HG03066 (cell line): Measurements from ENCODE around the gene LTA4H.

Experiments
- ATAC-seq: cut with Tn5 transposase; IDR thresholded peaks from one replicate; pipeline ENCODE4 v1.9.1; 2021; ENCODE audit warnings: low read depth; ENCODE audit not compliant: unreplicated experiment

Gene LTA4H

DNA sequence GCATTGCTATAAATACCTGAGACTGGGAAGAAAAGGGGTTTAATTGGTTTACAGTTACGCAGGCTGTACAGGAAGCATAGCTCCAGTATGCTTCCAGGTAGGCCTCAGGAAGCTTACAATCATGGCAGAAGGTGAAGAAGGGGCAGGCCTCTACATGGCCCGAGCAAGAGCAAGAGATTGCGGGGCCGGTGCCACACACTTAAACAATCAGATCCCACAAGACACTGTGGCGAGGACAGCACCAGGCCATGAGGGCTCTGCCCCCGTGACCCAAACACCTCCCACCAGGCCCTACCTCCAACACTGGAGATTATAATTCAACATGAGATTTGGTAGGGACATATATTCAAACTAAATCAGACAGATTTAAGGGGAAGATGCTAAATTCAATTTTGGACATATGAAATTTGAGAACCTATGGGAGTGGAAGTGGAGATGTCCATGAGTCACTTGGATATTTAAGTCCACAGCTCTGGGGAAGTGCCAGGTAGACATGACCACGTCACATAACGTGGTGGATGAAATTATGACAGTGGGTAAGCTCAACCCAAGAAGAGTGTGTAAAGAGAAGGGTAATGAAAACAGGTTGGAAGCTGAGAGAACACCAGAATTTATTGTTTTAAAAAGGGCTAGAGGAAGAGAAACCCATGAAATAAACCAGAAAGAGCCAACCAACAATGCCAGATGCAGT lies 1.5 kb upstream of the LTA4H start:
- no peak for ATAC-seq

- no peak for ATAC-seq
Measured at GRCh38 chr12:96034621-96035282, 635 bp downstream of the LTA4H start.

- ATAC-seq, result no peak
Measured at GRCh38 chr12:96033549-96034389, 1.6 kb downstream of the LTA4H start.

- no peak for ATAC-seq
Measured at GRCh38 chr12:96029826-96030225, 5.6 kb downstream of the LTA4H start.

DNA sequence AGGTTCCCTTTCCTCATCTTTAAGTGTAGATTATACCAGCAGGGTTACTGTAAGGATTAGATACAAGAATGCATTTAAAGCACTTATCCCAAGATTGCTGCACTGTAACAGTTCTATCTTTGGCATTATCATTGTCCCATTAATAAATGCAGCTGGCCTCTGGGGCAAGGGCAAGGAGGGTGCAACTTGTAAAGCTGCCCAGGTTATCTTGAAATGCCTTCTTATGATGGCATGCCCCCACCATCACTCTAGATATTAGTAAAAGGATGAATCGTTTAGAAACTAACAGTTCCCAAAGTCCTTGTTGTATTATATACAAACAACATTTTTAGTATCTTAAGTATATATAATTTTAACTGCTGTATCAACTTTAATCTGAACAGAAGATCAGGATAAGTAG lies 6.8 kb downstream of the LTA4H start:
- no peak for ATAC-seq

- ATAC-seq, result no peak
Measured at GRCh38 chr12:96026331-96026730, 9.1 kb downstream of the LTA4H start.

DNA sequence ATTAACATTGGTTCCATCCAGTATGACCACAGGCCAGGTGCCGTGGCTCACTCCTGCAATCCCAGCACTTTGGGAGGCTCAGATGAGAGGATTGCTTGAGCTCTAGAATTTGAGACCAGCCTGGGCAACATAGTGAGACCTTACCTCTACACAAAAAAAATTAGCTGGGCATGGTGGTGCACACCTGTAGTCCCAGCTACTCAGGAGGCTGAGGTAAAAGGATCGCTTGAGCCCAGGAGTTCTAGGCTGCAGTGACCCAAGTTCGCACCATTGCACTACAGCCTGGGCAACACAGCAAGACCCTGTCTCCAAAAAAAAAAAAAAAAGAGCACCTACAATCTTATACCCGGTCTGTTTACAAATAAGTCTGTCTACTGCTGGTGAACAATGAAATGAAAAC lies 9.9 kb downstream of the LTA4H start:
- ATAC-seq, result no peak

- peak; percentile 90 for ATAC-seq
Measured at GRCh38 chr12:96020314-96021003, 14.9 kb downstream of the LTA4H start.

GRCh38 chr12:96015672-96016071 lies 19.7 kb downstream of the LTA4H start:
- ATAC-seq, result no peak

GRCh38 chr12:96014943-96015599 lies 20.3 kb downstream of the LTA4H start:
- no peak for ATAC-seq

DNA sequence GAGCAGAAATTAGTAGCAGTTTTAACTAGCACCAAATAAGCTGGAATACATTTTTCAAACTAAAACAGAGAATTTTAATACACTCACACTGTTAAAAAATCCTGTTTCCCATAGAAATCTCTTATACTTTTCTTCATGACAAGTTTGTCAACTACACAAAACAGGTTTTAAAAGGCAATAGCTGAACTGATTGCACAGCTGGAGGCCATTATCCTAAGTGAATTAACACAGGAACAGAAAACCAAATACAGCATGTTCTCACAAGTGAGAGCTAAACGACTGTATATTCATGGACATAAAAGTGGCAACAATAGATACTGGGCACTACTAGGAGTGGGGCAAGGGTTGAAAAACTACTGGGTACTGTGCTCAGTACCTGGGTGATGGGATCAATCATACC lies 27.7 kb downstream of the LTA4H start:
- ATAC-seq, result no peak

DNA sequence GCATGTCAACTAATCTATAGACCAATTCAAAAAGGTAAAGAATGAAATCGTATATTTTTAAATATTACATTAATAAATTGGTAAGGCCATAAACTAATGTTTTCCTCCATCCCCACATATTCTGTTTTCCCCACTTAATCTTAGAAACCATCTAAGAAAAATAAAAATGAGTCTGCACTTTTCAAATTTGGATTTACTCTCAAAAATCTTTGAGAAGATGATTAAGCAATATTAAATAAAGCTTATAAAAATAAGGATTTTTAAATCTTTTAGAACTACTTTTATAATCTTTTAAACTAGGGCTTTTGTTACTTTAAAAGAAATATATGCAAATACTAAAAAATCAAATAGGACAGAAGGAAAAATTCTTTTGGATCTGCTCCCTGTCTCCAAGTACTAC lies 28.7 kb downstream of the LTA4H start:
- no peak for ATAC-seq

DNA sequence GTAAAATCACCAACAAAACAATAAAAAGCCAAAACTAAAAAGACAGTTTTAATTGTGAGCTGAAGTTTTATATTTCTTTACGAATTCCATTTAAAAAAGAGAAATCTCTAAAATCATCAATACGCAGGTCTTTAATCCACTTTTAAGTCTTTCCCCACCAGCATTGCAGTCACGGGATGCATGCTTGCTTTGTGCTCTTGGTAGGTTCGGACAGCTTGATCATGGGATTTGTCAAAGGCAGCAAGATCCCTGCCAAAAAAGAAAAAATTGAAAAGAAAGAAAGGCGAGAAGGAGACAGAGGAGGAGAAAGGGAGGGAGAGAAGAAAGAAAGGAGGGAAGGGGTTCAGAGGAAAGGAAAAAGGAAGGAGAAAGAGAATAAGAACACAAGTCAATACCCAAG lies 34.5 kb downstream of the LTA4H start:
- no peak for ATAC-seq

DNA sequence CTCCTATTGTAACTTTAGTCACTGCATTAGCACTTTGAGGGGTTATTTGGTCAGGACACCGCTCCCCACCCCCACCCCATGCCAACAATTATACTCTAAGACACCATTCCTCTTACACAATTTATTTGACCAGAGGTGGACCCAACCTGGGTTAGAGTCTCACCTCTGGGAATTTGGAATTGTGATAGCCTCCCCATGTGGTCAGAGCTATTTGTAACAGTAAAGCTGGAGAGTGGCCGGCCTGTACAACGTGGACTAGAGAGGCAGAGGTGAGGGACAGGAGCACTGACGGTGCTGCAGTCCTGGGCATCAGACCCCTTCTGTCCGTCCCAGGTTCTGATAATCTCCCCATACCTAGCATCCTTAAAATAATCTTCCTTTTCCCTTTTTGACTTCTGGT lies 35.9 kb downstream of the LTA4H start:
- ATAC-seq, result no peak

DNA sequence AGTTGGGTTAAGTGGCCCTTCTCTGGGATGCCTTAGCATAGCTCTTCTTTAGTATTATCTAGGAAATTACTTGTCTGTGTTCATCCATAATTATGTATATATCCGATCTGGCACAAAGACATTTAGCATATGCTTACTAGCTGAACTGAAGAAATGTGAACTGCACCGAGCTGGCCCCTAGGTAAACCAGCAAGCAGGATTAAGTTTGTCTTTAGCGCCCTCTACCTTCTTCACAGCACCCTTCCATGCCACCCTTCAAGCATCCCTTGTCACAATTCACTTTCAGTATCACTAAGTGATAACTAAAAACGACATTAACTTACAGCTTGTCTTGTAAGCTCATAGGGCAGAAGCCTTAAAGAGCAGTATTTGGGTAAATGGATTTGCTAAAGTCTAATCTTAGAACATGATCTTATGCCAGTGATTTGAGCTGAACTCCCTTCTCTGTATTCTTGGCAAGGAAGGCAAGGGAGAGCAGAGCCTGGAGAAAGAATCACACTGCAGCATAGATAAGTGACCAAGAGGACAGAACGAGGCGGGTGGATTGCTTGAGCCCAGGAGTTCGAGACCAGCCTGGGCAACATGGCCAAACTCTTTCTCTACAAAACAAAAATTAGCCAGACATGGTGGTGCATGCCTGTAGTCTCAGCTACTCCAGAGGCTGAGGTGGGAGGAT lies 36.6 kb downstream of the LTA4H start:
- ATAC-seq, result peak; percentile 90

DNA sequence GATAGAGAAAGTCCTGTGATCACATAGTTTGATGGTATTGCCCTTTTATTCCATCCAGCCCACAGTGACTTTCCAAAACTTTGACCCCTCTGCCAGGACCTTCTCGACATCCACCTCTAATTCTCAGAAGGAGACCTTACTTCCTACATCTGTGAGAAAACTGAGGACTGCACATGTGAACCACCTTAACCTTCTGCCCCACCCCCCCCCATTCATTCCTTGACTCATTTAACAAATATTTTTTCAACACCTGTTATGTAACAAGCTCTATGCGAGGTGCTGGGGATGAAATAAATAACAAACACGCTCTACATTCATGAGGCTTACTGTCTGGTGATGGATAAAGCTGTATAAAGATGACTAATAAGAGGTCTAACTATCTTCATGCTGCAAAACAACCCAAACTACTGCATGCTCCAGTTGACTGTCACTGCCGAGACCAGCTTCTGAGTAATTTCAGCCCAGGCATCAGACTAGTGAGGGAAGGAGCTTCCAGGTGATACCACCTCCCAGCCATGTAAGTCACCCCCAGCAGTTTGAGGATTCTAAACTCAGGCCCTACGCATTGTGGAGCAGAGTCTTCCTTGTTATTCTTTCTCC lies 37.4 kb downstream of the LTA4H start:
- ATAC-seq, result no peak

- ATAC-seq, result no peak
Measured at GRCh38 chr12:95997276-95997675, 38.1 kb downstream of the LTA4H start.

DNA sequence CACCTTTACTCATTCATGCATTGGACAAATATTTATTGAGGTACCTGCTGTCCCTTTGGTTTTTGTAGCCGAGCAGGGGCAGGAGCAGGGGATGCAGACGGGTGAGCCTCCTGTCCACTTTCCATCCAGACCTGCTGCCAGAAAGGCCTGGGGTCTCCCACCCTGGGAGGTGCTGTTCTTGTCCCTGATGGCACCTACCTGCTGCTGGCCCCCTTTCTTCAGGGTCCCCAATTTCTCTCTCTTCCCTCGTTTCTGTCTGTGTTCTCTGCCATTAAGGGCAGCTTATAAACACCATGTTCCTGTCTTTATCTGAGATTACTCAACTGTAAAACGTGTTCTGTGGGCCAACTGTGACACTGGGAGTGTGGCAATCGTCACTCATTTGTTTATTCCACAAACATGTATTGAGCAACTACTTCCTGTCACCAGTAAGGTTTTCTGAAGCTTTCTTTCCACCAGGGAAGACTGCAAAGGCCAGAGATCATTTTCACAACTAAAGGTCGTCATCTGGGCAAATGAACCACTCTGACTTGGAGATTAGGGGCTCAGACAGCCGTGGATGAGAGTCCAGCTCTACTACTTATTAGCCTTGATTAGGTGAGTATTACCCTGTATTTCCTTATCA lies 39.2 kb downstream of the LTA4H start, which contains the start of gene HAL:
HAL (minus strand) TSS at position 311 of the 625 bp plus-strand sequence. CDS start 434 bp downstream, outside the sequence.
- ATAC-seq, result no peak
